H1 (cell line): ENCODE measurements around the gene TMEM108. TPM values are rescaled to one million over a fixed set of nuclear protein-coding genes. Genes with fewer than 3 reads are reported as not detected.

Experiments used
- POLR2AphosphoS5 ChIP-seq: IDR thresholded peaks from 2 replicates; pipeline ENCODE4 v1.6.1; 2011; ENCODE audit warnings: low read depth, low read length
- SIX5 ChIP-seq: IDR thresholded peaks from 2 replicates; pipeline ENCODE4 v1.6.1; 2011; ENCODE audit warnings: mild to moderate bottlenecking, low read depth, low read length
- YY1 ChIP-seq: IDR thresholded peaks from 2 replicates; pipeline ENCODE4 v1.6.1; 2011; ENCODE audit warnings: low read depth, mild to moderate bottlenecking, low read length
- polyA plus RNA-seq, 7 experiments: library from polyadenylated mRNA; depleted of rRNA in 3 of 7; stranded (reverse) in 5 of 7; unstranded in 2 of 7; fragments of >200 nt in 5 of 7; fragments of 200-250 nt in 2 of 7; gene quantifications; 1 replicate in 5 of 7; 2 replicates in 1 of 7; 4 replicates in 1 of 7; pipeline versions ENCODE4 v1.2.1 to v1.2.3, GENCODE V29; 2011 to 2013; ENCODE audit warnings: missing spikeins in 2 of 7, mixed read lengths in 2 of 7
- total RNA-seq: library from RNA; stranded (reverse); fragmentation: NEBNext Ultra II Directional; extraction: Animal tissue kit (Norgen Biotek cat#: 25700); gene quantifications from 2 replicates; pipeline ENCODE4 v1.2.1, GENCODE V29; 2021
- TF ChIP-seq, protein P1 (sequence below): fragments of 300-600 bp; sonication (generic); IDR thresholded peaks from 2 replicates; pipeline ENCODE4 v1.7.1; 2012; ENCODE audit warnings: low read length, moderate library complexity, mild to moderate bottlenecking, inconsistent platforms; ENCODE audit not compliant: insufficient replicate concordance
- TF ChIP-seq, protein P2 (sequence below): IDR thresholded peaks from 2 replicates; pipeline ENCODE4 v1.6.1; 2011; ENCODE audit warnings: low read length, improper control_type of control experiment

The TMEM108 gene
- total and polyA plus RNA-seq, 2 of the 8 experiments (the other 6 are each of a cell fraction or from before 2014, with no cell fraction given), result 14.3 to 16.2 TPM

DNA sequence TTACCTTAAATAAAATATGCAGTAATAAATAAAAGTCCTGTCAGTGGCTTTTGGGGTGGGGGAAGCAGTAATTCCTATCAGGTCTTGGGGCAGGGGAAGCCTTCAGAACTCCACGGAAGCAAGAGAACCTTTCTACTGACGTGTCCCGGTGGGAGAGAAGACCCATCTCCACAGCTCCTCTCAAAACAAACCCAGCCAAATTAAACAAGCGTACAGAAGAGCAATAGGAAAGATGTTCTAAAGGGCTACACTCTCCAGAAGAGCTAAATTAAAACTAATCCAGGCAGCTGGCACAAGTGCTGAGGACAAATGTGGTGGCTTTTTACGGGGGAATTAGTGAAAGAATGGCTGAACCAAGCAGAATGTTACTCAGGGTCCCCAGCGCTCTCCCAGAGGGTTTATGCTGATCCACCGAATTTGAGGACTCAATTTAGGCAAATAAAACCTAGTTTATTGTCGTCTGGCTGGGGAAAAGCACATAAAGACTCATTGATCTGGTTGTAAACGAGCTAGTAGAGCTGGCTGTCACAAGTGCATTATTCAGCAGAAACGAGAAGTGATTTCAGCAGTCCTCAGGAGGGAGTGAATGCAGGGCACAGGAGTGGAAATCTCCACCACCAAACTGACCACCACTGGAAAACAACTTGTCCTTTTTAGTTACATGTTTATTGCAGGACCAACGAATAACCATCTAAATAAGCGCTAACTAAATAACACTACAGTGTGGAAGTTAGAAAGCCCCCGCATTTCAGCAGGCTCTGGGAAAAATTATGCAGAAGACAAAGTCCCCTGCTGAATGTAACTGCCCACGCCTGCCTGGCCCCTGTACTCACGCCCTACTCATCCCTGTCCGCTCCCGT is 375.2 kb downstream of the TMEM108 start (continued):
- TF ChIP-seq, protein P1, sequence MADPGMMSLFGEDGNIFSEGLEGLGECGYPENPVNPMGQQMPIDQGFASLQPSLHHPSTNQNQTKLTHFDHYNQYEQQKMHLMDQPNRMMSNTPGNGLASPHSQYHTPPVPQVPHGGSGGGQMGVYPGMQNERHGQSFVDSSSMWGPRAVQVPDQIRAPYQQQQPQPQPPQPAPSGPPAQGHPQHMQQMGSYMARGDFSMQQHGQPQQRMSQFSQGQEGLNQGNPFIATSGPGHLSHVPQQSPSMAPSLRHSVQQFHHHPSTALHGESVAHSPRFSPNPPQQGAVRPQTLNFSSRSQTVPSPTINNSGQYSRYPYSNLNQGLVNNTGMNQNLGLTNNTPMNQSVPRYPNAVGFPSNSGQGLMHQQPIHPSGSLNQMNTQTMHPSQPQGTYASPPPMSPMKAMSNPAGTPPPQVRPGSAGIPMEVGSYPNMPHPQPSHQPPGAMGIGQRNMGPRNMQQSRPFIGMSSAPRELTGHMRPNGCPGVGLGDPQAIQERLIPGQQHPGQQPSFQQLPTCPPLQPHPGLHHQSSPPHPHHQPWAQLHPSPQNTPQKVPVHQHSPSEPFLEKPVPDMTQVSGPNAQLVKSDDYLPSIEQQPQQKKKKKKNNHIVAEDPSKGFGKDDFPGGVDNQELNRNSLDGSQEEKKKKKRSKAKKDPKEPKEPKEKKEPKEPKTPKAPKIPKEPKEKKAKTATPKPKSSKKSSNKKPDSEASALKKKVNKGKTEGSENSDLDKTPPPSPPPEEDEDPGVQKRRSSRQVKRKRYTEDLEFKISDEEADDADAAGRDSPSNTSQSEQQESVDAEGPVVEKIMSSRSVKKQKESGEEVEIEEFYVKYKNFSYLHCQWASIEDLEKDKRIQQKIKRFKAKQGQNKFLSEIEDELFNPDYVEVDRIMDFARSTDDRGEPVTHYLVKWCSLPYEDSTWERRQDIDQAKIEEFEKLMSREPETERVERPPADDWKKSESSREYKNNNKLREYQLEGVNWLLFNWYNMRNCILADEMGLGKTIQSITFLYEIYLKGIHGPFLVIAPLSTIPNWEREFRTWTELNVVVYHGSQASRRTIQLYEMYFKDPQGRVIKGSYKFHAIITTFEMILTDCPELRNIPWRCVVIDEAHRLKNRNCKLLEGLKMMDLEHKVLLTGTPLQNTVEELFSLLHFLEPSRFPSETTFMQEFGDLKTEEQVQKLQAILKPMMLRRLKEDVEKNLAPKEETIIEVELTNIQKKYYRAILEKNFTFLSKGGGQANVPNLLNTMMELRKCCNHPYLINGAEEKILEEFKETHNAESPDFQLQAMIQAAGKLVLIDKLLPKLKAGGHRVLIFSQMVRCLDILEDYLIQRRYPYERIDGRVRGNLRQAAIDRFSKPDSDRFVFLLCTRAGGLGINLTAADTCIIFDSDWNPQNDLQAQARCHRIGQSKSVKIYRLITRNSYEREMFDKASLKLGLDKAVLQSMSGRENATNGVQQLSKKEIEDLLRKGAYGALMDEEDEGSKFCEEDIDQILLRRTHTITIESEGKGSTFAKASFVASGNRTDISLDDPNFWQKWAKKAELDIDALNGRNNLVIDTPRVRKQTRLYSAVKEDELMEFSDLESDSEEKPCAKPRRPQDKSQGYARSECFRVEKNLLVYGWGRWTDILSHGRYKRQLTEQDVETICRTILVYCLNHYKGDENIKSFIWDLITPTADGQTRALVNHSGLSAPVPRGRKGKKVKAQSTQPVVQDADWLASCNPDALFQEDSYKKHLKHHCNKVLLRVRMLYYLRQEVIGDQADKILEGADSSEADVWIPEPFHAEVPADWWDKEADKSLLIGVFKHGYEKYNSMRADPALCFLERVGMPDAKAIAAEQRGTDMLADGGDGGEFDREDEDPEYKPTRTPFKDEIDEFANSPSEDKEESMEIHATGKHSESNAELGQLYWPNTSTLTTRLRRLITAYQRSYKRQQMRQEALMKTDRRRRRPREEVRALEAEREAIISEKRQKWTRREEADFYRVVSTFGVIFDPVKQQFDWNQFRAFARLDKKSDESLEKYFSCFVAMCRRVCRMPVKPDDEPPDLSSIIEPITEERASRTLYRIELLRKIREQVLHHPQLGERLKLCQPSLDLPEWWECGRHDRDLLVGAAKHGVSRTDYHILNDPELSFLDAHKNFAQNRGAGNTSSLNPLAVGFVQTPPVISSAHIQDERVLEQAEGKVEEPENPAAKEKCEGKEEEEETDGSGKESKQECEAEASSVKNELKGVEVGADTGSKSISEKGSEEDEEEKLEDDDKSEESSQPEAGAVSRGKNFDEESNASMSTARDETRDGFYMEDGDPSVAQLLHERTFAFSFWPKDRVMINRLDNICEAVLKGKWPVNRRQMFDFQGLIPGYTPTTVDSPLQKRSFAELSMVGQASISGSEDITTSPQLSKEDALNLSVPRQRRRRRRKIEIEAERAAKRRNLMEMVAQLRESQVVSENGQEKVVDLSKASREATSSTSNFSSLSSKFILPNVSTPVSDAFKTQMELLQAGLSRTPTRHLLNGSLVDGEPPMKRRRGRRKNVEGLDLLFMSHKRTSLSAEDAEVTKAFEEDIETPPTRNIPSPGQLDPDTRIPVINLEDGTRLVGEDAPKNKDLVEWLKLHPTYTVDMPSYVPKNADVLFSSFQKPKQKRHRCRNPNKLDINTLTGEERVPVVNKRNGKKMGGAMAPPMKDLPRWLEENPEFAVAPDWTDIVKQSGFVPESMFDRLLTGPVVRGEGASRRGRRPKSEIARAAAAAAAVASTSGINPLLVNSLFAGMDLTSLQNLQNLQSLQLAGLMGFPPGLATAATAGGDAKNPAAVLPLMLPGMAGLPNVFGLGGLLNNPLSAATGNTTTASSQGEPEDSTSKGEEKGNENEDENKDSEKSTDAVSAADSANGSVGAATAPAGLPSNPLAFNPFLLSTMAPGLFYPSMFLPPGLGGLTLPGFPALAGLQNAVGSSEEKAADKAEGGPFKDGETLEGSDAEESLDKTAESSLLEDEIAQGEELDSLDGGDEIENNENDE, result no peak
- TF ChIP-seq, protein P2, sequence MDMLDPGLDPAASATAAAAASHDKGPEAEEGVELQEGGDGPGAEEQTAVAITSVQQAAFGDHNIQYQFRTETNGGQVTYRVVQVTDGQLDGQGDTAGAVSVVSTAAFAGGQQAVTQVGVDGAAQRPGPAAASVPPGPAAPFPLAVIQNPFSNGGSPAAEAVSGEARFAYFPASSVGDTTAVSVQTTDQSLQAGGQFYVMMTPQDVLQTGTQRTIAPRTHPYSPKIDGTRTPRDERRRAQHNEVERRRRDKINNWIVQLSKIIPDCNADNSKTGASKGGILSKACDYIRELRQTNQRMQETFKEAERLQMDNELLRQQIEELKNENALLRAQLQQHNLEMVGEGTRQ, result no peak
- no peak for TF ChIP-seq POLR2AphosphoS5
- no peak for TF ChIP-seq SIX5
- no peak for TF ChIP-seq YY1
